Neural progenitor cell (in vitro differentiated cells): ENCODE results near the gene LRP1. TPM values are rescaled to one million over a fixed set of nuclear protein-coding genes. Genes with fewer than 3 reads are reported as not detected.

Source experiments
- DNase-seq: peaks from one replicate; pipeline ENCODE4 v3.0.0-alpha.2; 2016; ENCODE audit warnings: low spot score
- H2AFZ ChIP-seq: fragments of 200-600 bp; sonication (generic); replicated peaks from 2 replicates; pipeline ENCODE4 v1.6.1; 2016; ENCODE audit warnings: antibody characterized with exemption
- H3F3A ChIP-seq: fragments of 200-600 bp; sonication (generic); 2 replicates; pipeline ENCODE4 v1.6.1; 2016; ENCODE audit warnings: antibody characterized with exemption, low read depth
- H3K27ac ChIP-seq: fragments of 200-600 bp; sonication (generic); 2 replicates; pipeline ENCODE4 v1.5.1; 2016; ENCODE audit warnings: mild to moderate bottlenecking
- H3K27me3 ChIP-seq: fragments of 200-600 bp; sonication (generic); 2 replicates; pipeline ENCODE4 v1.6.1; 2016; ENCODE audit warnings: mild to moderate bottlenecking, moderate library complexity
- H3K36me3 ChIP-seq: fragments of 200-600 bp; sonication (generic); 2 replicates; pipeline ENCODE4 v1.5.1; 2016
- H3K4me1 ChIP-seq: fragments of 200-600 bp; sonication (generic); 2 replicates; pipeline ENCODE4 v1.6.1; 2016; ENCODE audit warnings: mixed run types
- H3K4me2 ChIP-seq: fragments of 200-600 bp; sonication (generic); 2 replicates; pipeline ENCODE4 v1.6.1; 2016
- H3K4me3 ChIP-seq: fragments of 200-600 bp; sonication (generic); 2 replicates; pipeline ENCODE4 v1.5.1; 2016
- H3K79me2 ChIP-seq: fragments of 200-600 bp; sonication (generic); 2 replicates; pipeline ENCODE4 v1.6.1; 2016; ENCODE audit warnings: low read depth
- H3K9ac ChIP-seq: fragments of 200-600 bp; sonication (generic); 2 replicates; pipeline ENCODE4 v1.6.1; 2016
- H3K9me3 ChIP-seq: fragments of 200-600 bp; sonication (generic); 2 replicates; pipeline ENCODE4 v1.5.1; 2016; ENCODE audit warnings: low read depth
- H4K20me1 ChIP-seq: fragments of 200-600 bp; sonication (generic); 2 replicates; pipeline ENCODE4 v1.6.1; 2016; ENCODE audit warnings: low read depth
- H3K27ac Mint-ChIP-seq: 3 replicates; pipeline ENCODE4 v1.8.0; 2021; ENCODE audit warnings: mixed read lengths
- H3K27me3 Mint-ChIP-seq: 2 replicates; pipeline ENCODE4 v1.8.0; 2022; ENCODE audit warnings: low read depth, mild to moderate bottlenecking, inconsistent platforms, moderate library complexity, mixed read lengths; ENCODE audit not compliant: insufficient read depth
- H3K36me3 Mint-ChIP-seq: 3 replicates; pipeline ENCODE4 v1.8.0; 2021; ENCODE audit warnings: mixed read lengths
- H3K4me1 Mint-ChIP-seq: 3 replicates; pipeline ENCODE4 v1.8.0; 2021; ENCODE audit warnings: mixed read lengths
- H3K4me3 Mint-ChIP-seq: 3 replicates; pipeline ENCODE4 v1.8.0; 2021; ENCODE audit warnings: mild to moderate bottlenecking, moderate library complexity, mixed read lengths
- H3K9me3 Mint-ChIP-seq: 3 replicates; pipeline ENCODE4 v1.8.0; 2020; ENCODE audit warnings: mixed read lengths
- EZH2 ChIP-seq: fragments of 200-600 bp; sonication (generic); IDR thresholded peaks from 2 replicates; pipeline ENCODE4 v1.6.1; 2017; ENCODE audit warnings: antibody characterized with exemption, mild to moderate bottlenecking, moderate library complexity
- EZH2phosphoT487 ChIP-seq: fragments of 200-600 bp; sonication (generic); IDR thresholded peaks from 2 replicates; pipeline ENCODE4 v1.6.1; 2017; ENCODE audit warnings: antibody characterized with exemption
- total RNA-seq: library from RNA; depleted of rRNA; stranded (reverse); fragments of >200 nt; gene quantifications from 2 replicates; pipeline ENCODE4 v1.2.3, GENCODE V29; 2015; ENCODE audit warnings: low replicate concordance
- TF ChIP-seq, protein P1 (sequence below): fragments of 200-600 bp; sonication (generic); IDR thresholded peaks from 2 replicates; pipeline ENCODE4 v1.5.1; 2017; ENCODE audit warnings: antibody characterized with exemption, mild to moderate bottlenecking

The LRP1 gene
- total RNA-seq, 1 donor from 2014 or later: 13.9 TPM

DNA sequence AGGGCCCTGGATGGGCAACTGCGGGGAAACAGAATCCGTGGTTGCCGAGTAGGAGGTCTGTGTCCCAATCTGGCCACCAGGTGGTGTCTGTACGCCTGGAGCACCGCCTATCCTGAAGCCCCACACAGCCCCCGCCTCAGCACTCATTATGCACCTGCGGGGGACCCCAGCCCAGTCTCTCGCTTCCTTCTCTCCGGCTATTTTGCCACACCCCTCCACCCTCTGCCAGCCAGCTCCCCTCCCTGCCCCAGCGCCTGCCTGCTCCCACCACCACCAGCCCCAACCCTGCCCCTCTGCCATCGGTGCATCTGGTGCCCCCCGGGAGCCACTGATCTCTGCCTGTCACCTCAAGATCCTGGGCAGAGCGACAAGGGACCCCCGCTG is 86.1 kb downstream of the LRP1 start:
- Histone ChIP-seq H3K4me2 (no peak overlapping the region), H3K36me3 (no peaks in the 10 kb centered on the region), H3K27ac (no peak overlapping the region), H3K9me3 (no peaks in the 10 kb centered on the region), H3K9ac (no peak overlapping the region), H3K27me3 (peaks cover 60% of the 10 kb centered on the region), H2AFZ (no peak overlapping the region), H3K4me3 (no peak overlapping the region), H3F3A (peaks cover 48% of the 10 kb centered on the region), H3K4me1 (peaks cover 38% of the 10 kb centered on the region), H3K79me2 (no peaks in the 10 kb centered on the region), H4K20me1 (peaks cover 58% of the 10 kb centered on the region)
- Mint-ChIP-seq H3K4me1 (peaks cover 41% of the 10 kb centered on the region), H3K9me3 (peaks cover 2% of the 10 kb centered on the region), H3K36me3 (peaks cover 7% of the 10 kb centered on the region), H3K4me3 (peak overlapping the region; percentile 52), H3K27ac (no peak overlapping the region), H3K27me3 (peaks cover 52% of the 10 kb centered on the region)
- DNase-seq: peak; percentile 87
- TF ChIP-seq EZH2 (peak; percentile 34), EZH2phosphoT487 (peak; percentile 10)
- TF ChIP-seq, protein P1, sequence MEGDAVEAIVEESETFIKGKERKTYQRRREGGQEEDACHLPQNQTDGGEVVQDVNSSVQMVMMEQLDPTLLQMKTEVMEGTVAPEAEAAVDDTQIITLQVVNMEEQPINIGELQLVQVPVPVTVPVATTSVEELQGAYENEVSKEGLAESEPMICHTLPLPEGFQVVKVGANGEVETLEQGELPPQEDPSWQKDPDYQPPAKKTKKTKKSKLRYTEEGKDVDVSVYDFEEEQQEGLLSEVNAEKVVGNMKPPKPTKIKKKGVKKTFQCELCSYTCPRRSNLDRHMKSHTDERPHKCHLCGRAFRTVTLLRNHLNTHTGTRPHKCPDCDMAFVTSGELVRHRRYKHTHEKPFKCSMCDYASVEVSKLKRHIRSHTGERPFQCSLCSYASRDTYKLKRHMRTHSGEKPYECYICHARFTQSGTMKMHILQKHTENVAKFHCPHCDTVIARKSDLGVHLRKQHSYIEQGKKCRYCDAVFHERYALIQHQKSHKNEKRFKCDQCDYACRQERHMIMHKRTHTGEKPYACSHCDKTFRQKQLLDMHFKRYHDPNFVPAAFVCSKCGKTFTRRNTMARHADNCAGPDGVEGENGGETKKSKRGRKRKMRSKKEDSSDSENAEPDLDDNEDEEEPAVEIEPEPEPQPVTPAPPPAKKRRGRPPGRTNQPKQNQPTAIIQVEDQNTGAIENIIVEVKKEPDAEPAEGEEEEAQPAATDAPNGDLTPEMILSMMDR: peak; percentile 77

DNA sequence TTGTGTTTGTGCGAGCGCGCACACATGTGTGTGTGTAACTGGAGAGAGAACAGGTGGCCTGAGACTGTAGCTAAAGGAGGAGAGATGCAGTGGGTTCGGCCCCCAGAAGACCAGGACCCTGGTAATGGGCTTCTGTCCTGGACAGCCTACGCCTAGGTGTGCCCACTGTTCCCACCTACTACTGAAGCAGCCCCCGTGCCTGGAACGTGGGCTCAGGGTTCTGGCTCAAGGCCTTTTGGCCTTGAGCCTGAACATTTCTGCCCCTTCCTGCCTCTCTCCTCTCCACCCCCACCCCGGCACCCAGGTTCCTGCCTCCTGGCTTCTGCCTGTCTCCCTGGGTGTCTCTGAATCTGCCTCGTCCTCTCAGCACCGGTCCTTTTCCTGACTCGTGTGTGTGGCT is 86.8 kb downstream of the LRP1 start:
- Histone ChIP-seq H3K4me1 (peaks cover 45% of the 10 kb centered on the region), H3K27ac (no peak overlapping the region)
- peaks cover 4% of the 10 kb centered on the region for H3K36me3 Mint-ChIP-seq

DNA sequence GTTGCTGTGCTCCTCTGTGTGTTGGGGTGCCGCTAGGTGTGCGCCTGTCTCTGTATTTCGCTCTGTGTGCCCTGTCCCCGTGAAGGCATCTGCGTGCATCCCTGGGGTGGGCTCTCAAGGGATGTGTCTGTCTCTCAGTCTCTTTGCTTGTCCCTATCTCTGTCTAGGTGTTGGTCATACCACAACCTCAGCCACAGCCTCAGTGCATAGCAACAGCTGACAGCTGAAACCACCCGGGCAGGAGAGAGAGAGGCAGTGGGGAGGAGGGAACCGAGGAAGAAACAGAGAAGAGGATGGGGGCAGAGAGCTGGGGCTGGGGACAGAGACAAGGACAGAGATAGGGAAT is 87.4 kb downstream of the LRP1 start:
- Histone ChIP-seq H3K27me3 (peaks cover 73% of the 10 kb centered on the region), H3F3A (peaks cover 60% of the 10 kb centered on the region), H3K9ac (no peak overlapping the region), H3K9me3 (no peaks in the 10 kb centered on the region), H2AFZ (no peak overlapping the region), H3K4me2 (peak overlapping the region; percentile 92), H3K4me1 (peaks cover 50% of the 10 kb centered on the region), H3K79me2 (no peaks in the 10 kb centered on the region), H3K36me3 (no peaks in the 10 kb centered on the region), H3K27ac (no peak overlapping the region), H4K20me1 (peaks cover 70% of the 10 kb centered on the region), H3K4me3 (no peak overlapping the region)
- peak overlapping the region; percentile 35 for H3K4me3 Mint-ChIP-seq
- H3K27ac Mint-ChIP-seq: peak overlapping the region; percentile 22
- peaks cover 4% of the 10 kb centered on the region for H3K36me3 Mint-ChIP-seq
- peaks cover 2% of the 10 kb centered on the region for H3K9me3 Mint-ChIP-seq
- peaks cover 47% of the 10 kb centered on the region for H3K4me1 Mint-ChIP-seq
- TF ChIP-seq, protein P1: no peak
- TF ChIP-seq EZH2: peak; percentile 89
- peak; percentile 6 for TF ChIP-seq EZH2phosphoT487
- peaks cover 61% of the 10 kb centered on the region for H3K27me3 Mint-ChIP-seq
- no peak for DNase-seq

More for the DNA sequence above, 86.8 kb downstream of the LRP1 start:
- Histone ChIP-seq H3K9ac (no peak overlapping the region), H3K36me3 (no peaks in the 10 kb centered on the region), H2AFZ (no peak overlapping the region), H3K4me2 (no peak overlapping the region), H3K27me3 (peaks cover 67% of the 10 kb centered on the region), H3K9me3 (no peaks in the 10 kb centered on the region), H4K20me1 (peaks cover 65% of the 10 kb centered on the region), H3K79me2 (no peaks in the 10 kb centered on the region), H3F3A (peaks cover 55% of the 10 kb centered on the region), H3K4me3 (no peak overlapping the region)
- Mint-ChIP-seq H3K9me3 (peaks cover 2% of the 10 kb centered on the region), H3K4me1 (peaks cover 45% of the 10 kb centered on the region), H3K27ac (no peak overlapping the region), H3K4me3 (peak overlapping the region; percentile 73), H3K27me3 (peaks cover 58% of the 10 kb centered on the region)
- TF ChIP-seq EZH2phosphoT487 (no peak), EZH2 (no peak)
- TF ChIP-seq, protein P1: no peak
- DNase-seq: no peak
